Left ventricle myocardium inferior (tissue), 1 donor: ENCODE measurements around the gene NAV1. TPM values are rescaled to one million over a fixed set of nuclear protein-coding genes. Genes with fewer than 3 reads are reported as not detected.
A peak's percentile ranks its signal among the peaks of the same experiment; 100 is the strongest.

ENCODE experiments used
- DNase-seq: peaks from one replicate; pipeline ENCODE4 v3.0.0-alpha.2; 2020
- H3K27ac ChIP-seq: fragments of 200-600 bp; replicated peaks from 2 replicates; pipeline ENCODE4 v1.8.0; 2021
- H3K27me3 ChIP-seq: fragments of 200-600 bp; 2 replicates; pipeline ENCODE4 v1.8.0; 2021; ENCODE audit warnings: low read depth
- H3K36me3 ChIP-seq: fragments of 200-600 bp; 2 replicates; pipeline ENCODE4 v1.8.0; 2021
- H3K4me1 ChIP-seq: fragments of 200-600 bp; 2 replicates; pipeline ENCODE4 v1.8.0; 2021
- H3K4me3 ChIP-seq: fragments of 200-600 bp; 2 replicates; pipeline ENCODE4 v1.8.0; 2021; ENCODE audit warnings: mild to moderate bottlenecking, moderate library complexity
- H3K9me3 ChIP-seq: fragments of 200-600 bp; replicated peaks from 2 replicates; pipeline ENCODE4 v1.8.0; 2021
- intact Hi-C: fragments of 100-400 bp; cut with micrococcal nuclease; formaldehyde crosslinking; loops from one replicate; pipeline ENCODE4 v1.11.0; 2022
- total RNA-seq: library from RNA; stranded (reverse); fragmentation: NEBNext Ultra II Directional; extraction: Animal tissue kit (Norgen Biotek cat#: 25700); gene quantifications from one replicate; pipeline ENCODE4 v1.2.1, GENCODE V29; 2021
- TF ChIP-seq, protein P1 (sequence below): fragments of 200-600 bp; IDR thresholded peaks from 2 replicates; pipeline ENCODE4 v1.8.0; 2021; ENCODE audit warnings: antibody characterized with exemption, mild to moderate bottlenecking, borderline replicate concordance
- donor health status: DM: no; HTN: yes; CAD: no; lungs with severe emphysema.

Gene NAV1
- total RNA-seq, 1 donor from 2014 or later, result 74.8 TPM

DNA sequence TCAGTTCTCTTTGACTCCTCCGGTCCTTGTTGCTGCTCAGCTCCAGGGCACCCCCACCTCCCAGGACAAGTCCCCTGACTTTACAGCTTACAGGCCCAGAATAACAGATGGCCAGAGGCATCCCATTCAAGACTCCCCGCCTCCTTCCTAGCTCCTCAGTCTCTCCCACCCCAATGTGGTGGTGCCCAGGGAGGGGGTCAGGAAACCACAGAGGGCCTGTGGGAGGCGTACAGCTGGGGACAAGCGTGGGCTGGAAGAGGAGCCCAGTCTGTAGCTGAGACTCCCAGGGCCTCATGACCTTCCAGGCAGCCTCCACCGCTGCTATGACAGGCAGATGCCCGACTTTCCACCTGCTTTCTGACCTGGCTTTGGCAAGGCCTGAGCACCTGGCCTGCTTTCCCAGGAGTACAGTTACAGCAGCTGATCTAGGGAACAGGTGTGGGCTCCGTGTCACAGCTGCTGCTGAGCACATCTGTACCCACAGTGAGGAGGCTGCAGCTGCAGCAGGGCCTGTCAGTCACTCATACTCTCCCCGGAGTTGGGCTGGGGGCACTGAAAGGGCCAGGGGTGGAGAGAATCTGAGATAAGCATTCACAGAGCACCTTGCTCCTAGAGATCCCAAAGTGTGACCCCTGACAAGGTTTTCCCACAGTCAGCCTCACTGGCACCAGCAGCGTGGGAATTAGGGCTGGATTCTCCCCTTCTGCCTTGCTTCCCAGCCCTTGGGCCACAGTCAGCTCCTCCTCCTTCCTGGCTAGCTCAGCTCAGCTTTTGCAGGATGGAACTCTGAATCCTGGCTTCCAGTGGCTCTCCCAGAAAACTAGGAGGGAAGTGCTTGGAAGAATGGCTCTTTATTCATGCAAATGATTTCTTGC lies 7.1 kb upstream of the NAV1 start:
- Histone ChIP-seq H3K27me3 (no peaks in the 10 kb centered on the region), H3K36me3 (no peaks in the 10 kb centered on the region), H3K9me3 (no peaks in the 10 kb centered on the region), H3K4me1 (peaks cover 38% of the 10 kb centered on the region), H3K27ac (peak overlapping the region; percentile 76), H3K4me3 (no peak overlapping the region)
- TF ChIP-seq, protein P1, sequence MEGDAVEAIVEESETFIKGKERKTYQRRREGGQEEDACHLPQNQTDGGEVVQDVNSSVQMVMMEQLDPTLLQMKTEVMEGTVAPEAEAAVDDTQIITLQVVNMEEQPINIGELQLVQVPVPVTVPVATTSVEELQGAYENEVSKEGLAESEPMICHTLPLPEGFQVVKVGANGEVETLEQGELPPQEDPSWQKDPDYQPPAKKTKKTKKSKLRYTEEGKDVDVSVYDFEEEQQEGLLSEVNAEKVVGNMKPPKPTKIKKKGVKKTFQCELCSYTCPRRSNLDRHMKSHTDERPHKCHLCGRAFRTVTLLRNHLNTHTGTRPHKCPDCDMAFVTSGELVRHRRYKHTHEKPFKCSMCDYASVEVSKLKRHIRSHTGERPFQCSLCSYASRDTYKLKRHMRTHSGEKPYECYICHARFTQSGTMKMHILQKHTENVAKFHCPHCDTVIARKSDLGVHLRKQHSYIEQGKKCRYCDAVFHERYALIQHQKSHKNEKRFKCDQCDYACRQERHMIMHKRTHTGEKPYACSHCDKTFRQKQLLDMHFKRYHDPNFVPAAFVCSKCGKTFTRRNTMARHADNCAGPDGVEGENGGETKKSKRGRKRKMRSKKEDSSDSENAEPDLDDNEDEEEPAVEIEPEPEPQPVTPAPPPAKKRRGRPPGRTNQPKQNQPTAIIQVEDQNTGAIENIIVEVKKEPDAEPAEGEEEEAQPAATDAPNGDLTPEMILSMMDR, result no peak
- DNase-seq, result peak; percentile 42
- intact Hi-C loops, result no loop called here

DNA sequence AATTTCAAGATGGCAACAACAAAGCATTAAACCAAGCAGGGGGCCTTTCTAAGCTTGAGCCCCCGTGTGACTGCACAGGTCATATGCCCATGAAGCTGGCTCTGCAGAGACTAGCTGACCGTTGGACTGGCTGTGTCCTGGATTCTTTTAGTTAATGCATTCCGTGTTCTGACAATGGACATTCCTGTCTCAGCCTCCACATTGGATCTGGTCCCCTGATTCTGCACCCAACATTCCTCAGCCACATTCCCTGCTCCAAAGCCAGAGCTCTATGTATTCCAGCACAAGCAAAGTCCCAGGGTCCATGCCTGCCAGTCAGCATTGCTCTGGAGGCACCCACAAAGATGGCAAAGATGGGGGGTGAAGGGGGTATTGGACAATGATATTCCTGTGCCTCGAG lies 5.1 kb upstream of the NAV1 start:
- TF ChIP-seq, protein P1, result no peak
- H3K27ac ChIP-seq, result no peak overlapping the region
- no peaks in the 10 kb centered on the region for H3K36me3 ChIP-seq
- H3K9me3 ChIP-seq, result no peaks in the 10 kb centered on the region
- H3K4me3 ChIP-seq, result no peak overlapping the region
- no peaks in the 10 kb centered on the region for H3K27me3 ChIP-seq
- peaks cover 59% of the 10 kb centered on the region for H3K4me1 ChIP-seq
- intact Hi-C loops, result no loop called here
- no peak for DNase-seq

DNA sequence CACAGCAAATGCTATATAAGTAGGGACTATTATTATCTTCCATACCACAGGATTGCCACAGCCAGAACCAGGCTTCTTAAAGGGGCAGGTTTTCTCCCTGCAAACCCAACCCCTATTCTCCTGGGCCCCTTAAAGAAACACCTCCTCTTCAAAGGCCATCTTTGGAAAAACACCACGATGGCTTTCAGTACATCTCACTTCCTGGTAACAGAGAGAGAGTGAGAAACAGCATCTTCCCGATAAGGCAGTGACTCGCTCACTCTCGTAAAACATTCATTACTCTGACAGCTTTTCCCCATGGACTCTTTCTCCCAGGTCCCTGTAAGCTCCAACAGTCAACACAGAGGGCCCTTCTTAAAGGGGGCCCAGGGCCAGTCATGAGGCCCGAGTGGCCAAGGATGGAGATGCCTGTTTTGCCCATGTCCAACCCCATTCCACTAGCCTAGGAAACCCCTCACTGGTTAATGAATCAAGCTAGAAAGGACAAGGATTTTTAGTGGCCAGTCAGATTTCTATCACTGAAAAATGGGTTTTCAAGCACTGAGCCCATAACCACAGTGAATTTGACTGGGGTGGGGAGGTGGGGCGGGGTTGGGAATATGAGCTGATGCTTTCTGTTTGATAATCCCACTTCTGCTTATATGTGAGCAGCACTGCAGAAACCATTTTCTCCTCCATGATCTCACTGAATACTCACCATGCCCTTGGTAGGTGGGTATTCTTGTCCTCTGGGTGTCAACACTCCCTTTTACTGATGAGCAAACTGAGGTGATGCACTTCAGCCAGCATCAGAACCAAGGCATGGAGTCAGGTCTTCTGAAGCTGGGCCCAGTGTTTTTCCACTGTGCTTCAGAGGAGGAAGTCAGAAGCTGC lies 3.6 kb upstream of the NAV1 start:
- Histone ChIP-seq H3K27ac (peak overlapping the region; percentile 66), H3K36me3 (no peaks in the 10 kb centered on the region), H3K4me1 (peaks cover 73% of the 10 kb centered on the region), H3K4me3 (no peak overlapping the region), H3K9me3 (no peaks in the 10 kb centered on the region), H3K27me3 (no peaks in the 10 kb centered on the region)
- intact Hi-C loops, result no loop called here
- no peak for DNase-seq
- TF ChIP-seq, protein P1, result no peak

DNA sequence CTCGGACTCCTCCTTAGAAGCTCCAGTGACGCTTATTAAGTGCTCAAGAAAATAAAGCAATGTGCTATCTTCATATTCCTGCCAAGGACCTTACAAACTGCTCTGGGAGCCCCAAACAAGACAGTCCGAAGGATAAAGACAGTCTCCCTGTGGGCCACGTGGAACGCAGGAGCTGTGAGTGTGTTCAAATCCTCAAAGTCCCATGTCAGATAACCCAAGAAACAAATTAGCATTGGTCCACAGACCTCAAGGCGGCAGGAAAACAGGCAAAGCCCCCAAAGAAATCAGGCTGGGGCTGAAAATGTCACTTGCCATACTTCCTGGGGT lies 3.0 kb upstream of the NAV1 start:
- peaks cover 77% of the 10 kb centered on the region for H3K4me1 ChIP-seq
- intact Hi-C loops, result no loop called here
- no peak overlapping the region for H3K4me3 ChIP-seq
- H3K9me3 ChIP-seq, result no peaks in the 10 kb centered on the region
- no peaks in the 10 kb centered on the region for H3K36me3 ChIP-seq
- H3K27ac ChIP-seq, result peak overlapping the region; percentile 66
- no peak for DNase-seq
- no peaks in the 10 kb centered on the region for H3K27me3 ChIP-seq
- TF ChIP-seq, protein P1, result no peak

DNA sequence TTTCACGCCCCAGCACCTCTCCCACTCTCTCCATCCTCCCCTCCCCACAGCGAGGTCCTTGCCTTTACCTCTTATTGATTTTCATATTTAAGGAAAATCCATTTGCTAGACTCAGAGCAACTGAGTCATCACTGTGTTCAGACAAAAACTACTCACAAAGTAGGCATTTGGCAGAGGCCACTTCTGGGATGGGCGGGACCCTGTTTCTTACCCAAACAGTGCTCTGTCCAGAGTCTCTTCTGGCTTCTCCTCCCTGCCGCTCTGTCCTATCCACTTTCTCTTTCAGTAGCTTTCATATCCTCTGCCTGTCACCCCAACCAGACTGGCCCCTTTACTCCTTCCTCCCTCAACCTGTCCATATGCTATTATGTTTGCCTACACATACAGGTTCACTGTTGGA lies 2.4 kb upstream of the NAV1 start:
- Histone ChIP-seq H3K4me1 (peaks cover 77% of the 10 kb centered on the region), H3K9me3 (no peaks in the 10 kb centered on the region), H3K27ac (peak overlapping the region; percentile 66), H3K4me3 (no peak overlapping the region), H3K36me3 (no peaks in the 10 kb centered on the region), H3K27me3 (no peaks in the 10 kb centered on the region)
- peak; percentile 39 for DNase-seq
- intact Hi-C loops, result no loop called here
- TF ChIP-seq, protein P1, result no peak
